HG03095 (cell line): ENCODE data around the gene RGS14.
A peak's percentile ranks its signal among the peaks of the same experiment; 100 is the strongest.
"Not testable (repeated sequence)": the region's sequence is repeated elsewhere in the genome, so short reads cannot be mapped to it uniquely, and the experiment has no call there.

ENCODE experiments used
- ATAC-seq: cut with Tn5 transposase; IDR thresholded peaks from one replicate; pipeline ENCODE4 v1.9.1; 2021; ENCODE audit warnings: moderate library complexity; ENCODE audit not compliant: unreplicated experiment

Gene RGS14

GRCh38 chr5:177397875-177398390 is 40.2 kb downstream of the RGS14 start:
- no peak for ATAC-seq

GRCh38 chr5:177399997-177400868 is 42.5 kb downstream of the RGS14 start, which contains the start of gene PFN3:
PFN3 (minus strand) TSS chr5:177400661; CDS start chr5:177400576, 85 bp downstream.
- no peak for ATAC-seq

DNA sequence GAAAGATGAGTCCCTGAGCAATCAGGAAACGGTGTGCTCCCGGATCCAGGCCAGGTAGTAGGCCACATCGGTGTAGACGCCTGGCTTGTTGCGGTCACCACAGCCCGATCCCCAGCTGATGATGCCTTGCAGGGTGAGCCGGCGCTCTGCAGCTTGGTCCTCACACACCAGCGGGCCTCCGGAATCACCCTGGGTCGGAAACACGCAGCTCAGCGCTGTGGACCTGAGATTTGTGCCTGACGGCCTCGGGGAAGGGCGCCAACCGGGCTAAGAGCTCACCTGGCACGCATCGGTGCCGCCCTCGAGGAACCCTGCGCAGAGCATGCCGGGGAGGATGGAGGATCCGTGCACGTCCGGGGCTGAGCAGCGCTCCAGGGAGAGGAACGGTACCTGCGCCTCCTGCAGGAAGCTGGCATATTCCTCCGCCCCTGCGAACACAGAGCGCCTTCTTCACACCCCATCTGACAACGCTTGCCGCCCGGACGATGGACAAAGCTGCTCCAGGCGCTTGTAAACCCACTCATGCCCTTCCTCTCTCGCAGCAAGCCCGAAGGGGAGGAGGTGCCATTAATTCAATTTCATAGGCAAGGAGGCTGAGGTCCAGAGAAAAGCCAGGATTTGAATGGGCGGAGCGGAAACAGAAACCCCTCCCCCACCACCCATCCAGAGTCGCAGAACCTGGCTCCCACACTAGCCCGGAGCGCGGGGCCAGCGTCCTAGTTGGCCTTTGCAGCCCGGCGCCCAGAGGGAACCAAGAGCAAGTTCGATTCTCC is 44.7 kb downstream of the RGS14 start:
- ATAC-seq = no peak

DNA sequence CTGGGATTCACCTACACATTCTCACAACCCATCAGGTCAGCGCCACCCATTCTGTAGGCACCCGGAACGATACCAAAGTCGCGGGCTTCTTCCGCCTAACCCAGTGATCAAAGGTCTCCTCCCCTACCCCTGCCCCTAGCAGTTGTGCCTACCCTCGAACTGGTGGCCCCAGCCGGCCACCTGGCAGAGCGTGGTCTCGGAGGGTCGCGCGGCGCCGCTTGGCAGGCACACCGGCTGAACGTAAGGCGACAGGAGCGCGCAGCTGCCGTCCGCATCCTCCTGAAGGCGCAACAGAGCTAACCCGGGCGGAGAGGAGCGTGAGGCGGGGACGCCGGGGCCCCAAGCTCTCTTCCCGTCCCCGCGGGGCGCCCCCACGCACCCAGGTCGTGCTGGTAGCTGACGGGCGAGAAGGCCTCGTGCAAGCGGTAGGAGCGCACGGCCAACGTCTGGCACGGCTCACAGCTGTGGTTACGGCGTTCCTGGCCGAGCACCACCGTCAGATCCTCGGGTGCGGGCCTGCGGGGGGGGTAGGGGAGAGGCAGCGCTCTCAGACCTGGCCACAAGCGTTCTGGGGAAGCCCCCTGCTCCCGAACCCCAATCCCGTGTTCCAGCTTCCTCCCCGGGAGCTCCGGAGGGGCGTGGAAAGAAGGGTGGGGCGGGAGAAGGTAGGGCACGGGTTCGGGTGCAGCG is 45.5 kb downstream of the RGS14 start:
- ATAC-seq = peak; percentile 19

GRCh38 chr5:177403792-177404640 is 46.3 kb downstream of the RGS14 start:
- peak; percentile 74 for ATAC-seq

DNA sequence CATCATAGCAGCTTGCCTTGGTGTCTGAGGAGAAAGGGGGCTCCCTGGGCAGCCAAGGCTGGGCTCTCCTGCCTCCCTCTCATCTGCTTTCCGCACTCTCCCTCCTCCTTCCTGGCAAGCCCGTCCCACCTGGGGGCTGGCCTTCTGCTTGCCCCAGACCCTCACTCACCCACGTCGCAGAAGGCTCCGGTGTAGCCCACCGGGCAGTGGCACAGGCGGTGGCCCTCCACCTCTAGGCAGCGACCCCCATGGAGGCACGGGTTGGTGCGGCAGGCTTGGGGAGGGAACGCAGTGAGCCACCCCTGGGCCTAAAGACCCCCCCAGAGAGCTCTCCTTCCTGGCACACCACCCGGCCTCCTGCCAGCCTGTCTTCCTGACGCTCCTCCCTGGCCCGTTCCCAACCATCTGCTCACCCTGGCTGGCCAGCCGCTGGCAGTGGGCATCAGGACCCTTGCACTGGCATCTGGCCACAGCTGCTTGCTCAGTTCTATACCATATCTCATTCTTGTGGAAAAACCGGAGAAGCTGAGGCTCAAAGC is 47.0 kb downstream of the RGS14 start:
- no peak for ATAC-seq

GRCh38 chr5:177405312-177405711 is 47.6 kb downstream of the RGS14 start:
- ATAC-seq = no peak

DNA sequence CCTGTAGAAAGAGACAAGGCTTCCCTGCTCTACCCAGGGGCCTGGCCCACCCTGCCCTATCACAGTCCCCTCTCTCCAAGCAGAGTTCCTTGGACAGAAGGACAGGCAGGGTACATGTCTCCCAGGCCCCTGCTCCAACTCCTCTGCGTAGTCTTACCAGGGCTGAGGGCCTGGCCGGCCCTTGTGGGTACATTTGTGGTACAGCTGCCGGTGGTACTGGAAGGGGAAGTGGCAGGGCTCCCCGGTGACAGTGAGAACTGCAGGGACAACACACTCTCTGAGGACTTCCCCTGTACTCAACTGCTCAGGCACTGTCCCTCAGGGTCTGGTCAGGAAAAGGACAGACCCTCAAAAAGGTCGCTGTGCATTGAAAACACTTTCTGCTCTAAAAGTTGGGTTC is 48.1 kb downstream of the RGS14 start:
- ATAC-seq = no peak

GRCh38 chr5:177409043-177409801 is 51.5 kb downstream of the RGS14 start, which contains the start of gene F12:
F12 (minus strand) TSS chr5:177409564; CDS start chr5:177409527, 37 bp downstream.
- no peak for ATAC-seq

GRCh38 chr5:177410575-177410974 is 52.9 kb downstream of the RGS14 start:
- ATAC-seq = no peak

DNA sequence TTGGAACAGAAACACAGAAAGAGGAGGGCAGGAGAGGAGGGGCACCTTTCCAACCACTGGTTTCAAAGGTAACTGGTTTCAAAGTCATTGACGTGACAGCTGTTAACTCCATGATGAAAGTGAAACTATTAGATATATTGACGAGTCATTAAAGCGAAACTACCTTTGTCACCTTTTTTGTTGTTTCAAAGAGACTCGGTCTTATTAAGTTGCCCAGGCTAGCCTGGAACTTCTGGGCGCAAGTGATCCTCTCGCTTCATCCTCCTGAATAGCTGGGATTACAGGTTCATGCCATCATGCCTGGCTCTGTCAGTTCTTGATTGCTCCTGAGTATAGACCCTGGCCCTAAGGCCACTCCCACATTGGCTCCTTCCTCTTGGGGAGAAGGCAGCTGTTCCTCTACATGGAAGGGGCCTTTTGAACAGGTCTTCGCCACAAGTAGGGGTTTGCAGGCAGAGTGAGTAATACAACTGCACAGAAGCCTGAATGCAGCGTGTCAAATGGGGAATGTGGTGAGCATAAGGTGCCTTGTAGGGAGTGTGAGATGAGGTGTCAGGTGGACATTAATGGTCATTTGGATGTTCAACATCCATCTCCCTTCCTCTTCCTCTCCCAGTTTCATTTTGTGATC is 55.0 kb downstream of the RGS14 start:
- peak; percentile 58 for ATAC-seq

- ATAC-seq = no peak
These were observed 56.8 kb downstream of the RGS14 start for GRCh38 chr5:177414481-177414880.

DNA sequence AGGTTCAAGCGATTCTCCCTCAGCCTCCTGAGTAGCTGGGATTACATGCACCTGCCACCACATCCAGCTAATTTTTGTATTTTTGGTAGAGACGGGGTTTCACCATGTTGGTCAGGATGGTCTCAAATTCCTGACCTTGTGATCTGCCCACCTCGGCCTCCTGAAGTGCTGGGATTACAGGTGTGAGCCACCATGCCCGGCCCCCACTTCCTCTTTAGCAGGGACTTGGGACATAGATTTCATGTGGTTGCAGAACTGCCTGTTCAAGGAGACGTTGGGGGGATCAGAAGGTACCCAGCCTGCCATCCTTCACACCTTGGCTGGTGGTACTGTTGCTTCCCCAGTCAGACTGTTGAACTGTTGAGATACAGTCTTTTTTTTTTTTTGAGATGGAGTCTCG is 59.4 kb downstream of the RGS14 start:
- ATAC-seq = not testable (repeated sequence)

GRCh38 chr5:177419046-177419445 is 61.3 kb downstream of the RGS14 start:
- ATAC-seq = no peak

- ATAC-seq = not testable (repeated sequence)
These were observed 62.7 kb downstream of the RGS14 start for GRCh38 chr5:177420472-177420871.

DNA sequence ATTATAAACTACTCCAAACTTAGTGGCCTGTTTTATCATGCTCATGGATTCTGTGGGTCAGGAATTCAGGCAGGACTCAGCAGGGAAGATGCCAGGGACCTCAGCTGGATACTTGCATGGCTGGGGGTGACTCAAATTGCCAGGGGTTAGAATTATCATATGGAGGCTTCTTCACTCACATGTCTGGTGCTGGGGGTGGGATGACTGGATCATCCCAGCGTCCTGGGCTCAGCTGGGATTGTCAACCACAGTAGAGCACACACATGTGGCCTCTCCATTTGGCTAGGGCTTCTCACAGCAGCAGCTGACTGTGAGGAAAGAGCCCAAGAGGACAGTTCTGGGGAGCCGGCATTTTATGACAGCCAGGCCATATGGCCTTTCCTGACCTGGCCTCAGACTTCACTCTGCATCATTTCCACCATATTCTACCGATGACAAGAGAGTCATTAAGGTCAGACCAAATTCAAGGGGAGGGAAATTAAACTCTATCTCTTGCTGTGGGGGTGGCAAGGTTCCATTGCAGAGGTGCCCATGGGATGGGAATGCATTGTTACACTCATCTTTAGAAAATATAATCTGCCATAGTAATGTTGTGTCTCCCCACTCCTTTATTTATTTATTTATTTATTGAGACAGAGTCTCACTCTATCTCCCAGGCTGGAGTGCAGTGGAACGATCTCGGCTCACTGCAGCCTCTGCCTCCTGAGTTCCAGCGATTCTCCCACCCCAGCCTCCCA is 63.5 kb downstream of the RGS14 start:
- ATAC-seq = no peak
